Measurements from ENCODE around the gene CIART.
"Not testable (repeated sequence)": the region's sequence is repeated elsewhere in the genome, so short reads cannot be mapped to it uniquely, and the experiment has no call there.

CIART gene, protein sequence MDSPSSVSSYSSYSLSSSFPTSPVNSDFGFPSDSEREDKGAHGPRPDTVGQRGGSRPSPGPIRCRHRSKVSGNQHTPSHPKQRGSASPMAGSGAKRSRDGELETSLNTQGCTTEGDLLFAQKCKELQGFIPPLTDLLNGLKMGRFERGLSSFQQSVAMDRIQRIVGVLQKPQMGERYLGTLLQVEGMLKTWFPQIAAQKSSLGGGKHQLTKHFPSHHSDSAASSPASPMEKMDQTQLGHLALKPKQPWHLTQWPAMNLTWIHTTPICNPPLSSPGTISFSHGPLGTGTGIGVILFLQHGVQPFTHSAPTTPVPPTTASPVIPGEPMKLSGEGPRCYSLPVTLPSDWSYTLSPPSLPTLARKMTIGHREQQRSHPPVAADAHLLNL

DNA sequence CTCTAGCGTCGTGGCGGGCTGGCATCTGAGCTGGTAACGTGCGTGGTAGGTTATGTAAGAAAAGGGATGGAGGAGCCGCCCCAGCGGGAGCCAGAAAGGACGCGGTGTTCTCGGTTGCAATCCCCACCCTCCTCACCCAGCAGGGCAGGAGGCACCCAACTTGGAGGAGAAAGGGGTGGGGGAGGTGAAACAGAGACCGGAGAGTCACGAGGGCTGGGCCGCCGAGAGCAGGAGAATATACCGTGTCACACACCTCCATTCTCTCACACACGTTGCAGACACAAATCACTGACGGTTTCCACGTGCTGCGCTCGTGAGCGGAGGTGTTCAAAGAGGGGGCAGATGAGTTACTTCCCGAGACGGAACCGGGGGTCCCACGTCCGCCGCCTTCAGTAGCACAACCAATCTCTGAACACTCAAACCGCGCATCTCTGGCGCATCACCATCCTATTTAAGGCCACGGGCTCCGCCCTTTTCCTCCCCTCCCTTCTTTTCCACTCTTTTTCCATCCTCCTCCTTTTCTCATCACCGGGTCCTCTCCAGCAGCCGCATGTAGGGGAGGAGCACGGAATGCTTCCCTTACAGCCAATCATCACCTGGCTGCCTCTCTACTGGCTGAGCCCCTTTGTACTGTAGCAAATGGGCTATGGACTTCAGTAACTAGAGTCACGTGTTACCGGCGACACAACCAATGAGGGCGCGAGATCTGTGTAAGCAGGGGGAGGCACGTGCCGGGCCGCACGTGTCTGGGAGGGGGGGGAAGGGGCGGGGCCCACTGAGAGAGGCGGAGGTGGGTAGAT is at the start of gene CIART:
CIART (plus strand) TSS at position 797 of the 800 bp plus-strand sequence. CDS start 714 bp downstream, outside the sequence.
- no peak for TF ChIP-seq CTCF (IDR thresholded peaks at IDR 0.05; ENCODE audit: low read depth, low read length, missing control alignments)
- peak within 1 kb of the TSS; percentile 50 for H3K4me3 ChIP-seq (replicated peaks; ENCODE audit: low read depth, low read length)
- DNase-seq (ENCODE audit: extremely low read depth, low read depth), result peak; percentile 93

- DNase-seq (ENCODE audit: extremely low read depth, low read depth); H3K4me3 ChIP-seq (replicated peaks; ENCODE audit: low read depth, low read length): not testable (repeated sequence)
Observed at GRCh38 chr1:150232921-150233320, 49.4 kb upstream of the CIART start.

DNA sequence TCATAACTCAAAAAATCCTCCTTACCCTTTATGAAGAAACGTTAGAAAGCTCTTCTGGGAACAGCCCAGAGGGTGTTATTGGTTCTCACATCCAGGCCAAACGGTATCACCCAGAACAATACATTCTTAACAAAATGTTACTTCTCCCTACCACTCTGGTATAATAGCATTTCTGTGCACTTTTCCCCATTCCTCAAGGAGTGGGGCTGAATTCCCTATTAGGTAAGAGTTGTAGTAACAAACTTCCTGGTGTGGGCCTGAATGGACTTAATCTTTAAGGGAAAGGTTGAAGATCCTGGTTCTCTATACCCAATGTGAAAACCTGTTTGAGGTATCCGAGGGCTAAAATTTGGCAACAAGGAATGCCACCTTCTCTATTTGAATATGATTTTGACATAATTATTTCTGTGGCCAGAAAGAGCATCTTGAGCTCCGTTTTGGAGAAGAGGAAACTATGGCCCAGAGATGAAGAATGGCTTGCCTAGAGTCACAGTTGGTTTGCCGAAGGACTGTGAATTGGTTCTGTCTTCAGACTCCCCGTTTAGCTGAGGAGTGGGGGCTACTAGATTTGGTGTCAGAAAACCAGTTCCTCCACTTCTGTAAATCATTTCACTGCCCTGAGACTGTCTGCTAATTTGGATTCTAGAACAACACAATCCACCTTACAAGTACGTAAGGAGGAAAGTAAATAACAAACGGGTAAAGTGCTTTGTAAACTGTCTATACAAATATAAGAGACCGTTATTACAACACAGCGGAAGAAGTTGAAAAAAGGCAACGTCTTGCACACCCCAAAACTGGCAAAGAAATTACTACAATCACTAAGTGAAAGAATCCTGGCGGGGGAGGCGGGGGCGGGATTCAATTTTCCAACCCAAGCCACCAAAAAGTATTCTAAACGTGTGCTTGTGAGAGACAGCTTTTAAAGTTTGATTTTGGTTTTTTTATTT is 48.7 kb upstream of the CIART start:
- DNase-seq (ENCODE audit: extremely low read depth, low read depth), result no peak
- no peak for TF ChIP-seq CTCF (IDR thresholded peaks at IDR 0.05; ENCODE audit: low read depth, low read length, missing control alignments)
- peak overlapping the region; percentile 98 for H3K4me3 ChIP-seq (replicated peaks; ENCODE audit: low read depth, low read length)

DNA sequence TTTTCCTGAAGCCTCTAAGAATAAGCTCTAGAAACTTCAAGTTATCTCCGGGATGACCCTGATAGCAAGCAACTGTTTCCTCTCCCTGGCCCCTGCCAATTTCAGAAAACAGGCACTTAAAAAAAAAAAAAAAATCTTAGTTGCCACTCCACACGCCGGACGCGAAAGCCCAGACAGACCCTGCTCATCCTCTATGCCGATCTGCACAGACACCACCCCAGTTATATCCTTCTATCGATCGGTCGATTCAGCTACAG is 48.1 kb upstream of the CIART start:
- peak overlapping the region; percentile 98 for H3K4me3 ChIP-seq (replicated peaks; ENCODE audit: low read depth, low read length)
- no peak for TF ChIP-seq CTCF (IDR thresholded peaks at IDR 0.05; ENCODE audit: low read depth, low read length, missing control alignments)
- DNase-seq (ENCODE audit: extremely low read depth, low read depth), result no peak

GRCh38 chr1:150234566-150235293 is 47.6 kb upstream of the CIART start:
- peak overlapping the region; percentile 98 for H3K4me3 ChIP-seq (replicated peaks; ENCODE audit: low read depth, low read length)
- TF ChIP-seq CTCF (IDR thresholded peaks at IDR 0.05; ENCODE audit: low read depth, low read length, missing control alignments), result no peak
- no peak for DNase-seq (ENCODE audit: extremely low read depth, low read depth)

- no peak for DNase-seq (ENCODE audit: extremely low read depth, low read depth)
- peak overlapping the region; percentile 98 for H3K4me3 ChIP-seq (replicated peaks; ENCODE audit: low read depth, low read length)
- no peak for TF ChIP-seq CTCF (IDR thresholded peaks at IDR 0.05; ENCODE audit: low read depth, low read length, missing control alignments)
Observed at GRCh38 chr1:150235294-150235851, 47.0 kb upstream of the CIART start.
